Epithelial cell of proximal tubule (primary cell): Measurements from ENCODE around the gene PHF20. TPM values are rescaled to one million over a fixed set of nuclear protein-coding genes. Genes with fewer than 3 reads are reported as not detected.
"Not testable (repeated sequence)": the region's sequence is repeated elsewhere in the genome, so short reads cannot be mapped to it uniquely, and the experiment has no call there.

Source experiments
- DNase-seq: peaks from one replicate; pipeline ENCODE4 v3.0.0-alpha.2; 2011; ENCODE audit warnings: low read depth
- H3K4me3 ChIP-seq: 2 replicates; pipeline ENCODE4 v1.5.1; 2011; ENCODE audit warnings: low read depth, mild to moderate bottlenecking, low read length
- total RNA-seq: library from RNA; depleted of rRNA; stranded (reverse); fragments of >200 nt; gene quantifications from 2 replicates; pipeline ENCODE4 v1.2.3, GENCODE V29; 2015
- TF ChIP-seq, protein P1 (sequence below): conservative IDR thresholded peaks from 2 replicates; pipeline ENCODE4 v1.5.1; 2012; ENCODE audit warnings: low read depth, mild to moderate bottlenecking, low read length

Gene PHF20
- total RNA-seq, 1 donor from 2014 or later = 19.0 TPM

DNA sequence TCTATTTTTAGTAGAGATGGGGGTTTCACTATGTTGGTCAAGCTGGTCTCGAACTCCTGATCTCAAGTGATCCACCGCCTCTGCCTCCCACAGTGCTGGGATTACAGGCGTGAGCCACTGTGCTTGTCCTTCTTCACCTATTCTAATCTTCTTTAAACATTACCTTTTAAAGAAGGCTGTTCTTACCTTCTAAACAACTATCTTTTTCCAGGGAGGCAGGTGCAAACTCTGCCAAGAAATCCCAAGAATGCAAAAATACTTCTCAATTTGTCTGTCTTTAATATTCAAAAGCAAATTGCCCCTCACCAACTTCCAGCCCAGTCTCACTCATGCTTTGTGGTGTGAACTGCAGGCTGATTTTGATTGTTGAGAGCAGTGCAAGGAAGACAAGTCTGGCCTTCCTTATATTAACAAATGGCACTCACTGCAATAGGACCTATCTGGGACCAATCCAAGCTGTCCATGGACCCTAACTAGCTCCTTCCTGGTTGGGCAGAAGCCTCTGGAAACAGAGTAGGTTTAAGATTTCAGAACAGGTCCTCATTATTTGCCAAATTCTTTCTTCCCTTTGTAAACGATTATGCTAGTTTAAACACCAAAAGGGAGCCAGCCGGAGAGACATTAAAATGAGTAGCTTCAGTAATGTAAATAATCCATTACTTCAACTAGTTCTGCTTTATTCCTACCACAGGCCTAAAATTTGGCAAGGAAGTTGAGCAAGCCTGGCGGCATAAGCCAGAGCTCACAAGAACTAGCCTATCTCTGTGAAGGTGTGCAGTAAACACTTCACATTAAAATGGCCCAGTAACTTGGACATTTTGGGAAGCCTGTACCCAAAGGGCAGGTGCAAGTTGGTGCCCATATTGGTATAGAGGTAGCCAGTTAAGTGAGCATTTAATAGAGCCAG is 180.9 kb downstream of the PHF20 start:
- peak overlapping the region; percentile 70 for H3K4me3 ChIP-seq
- no peak for DNase-seq
- TF ChIP-seq, protein P1, sequence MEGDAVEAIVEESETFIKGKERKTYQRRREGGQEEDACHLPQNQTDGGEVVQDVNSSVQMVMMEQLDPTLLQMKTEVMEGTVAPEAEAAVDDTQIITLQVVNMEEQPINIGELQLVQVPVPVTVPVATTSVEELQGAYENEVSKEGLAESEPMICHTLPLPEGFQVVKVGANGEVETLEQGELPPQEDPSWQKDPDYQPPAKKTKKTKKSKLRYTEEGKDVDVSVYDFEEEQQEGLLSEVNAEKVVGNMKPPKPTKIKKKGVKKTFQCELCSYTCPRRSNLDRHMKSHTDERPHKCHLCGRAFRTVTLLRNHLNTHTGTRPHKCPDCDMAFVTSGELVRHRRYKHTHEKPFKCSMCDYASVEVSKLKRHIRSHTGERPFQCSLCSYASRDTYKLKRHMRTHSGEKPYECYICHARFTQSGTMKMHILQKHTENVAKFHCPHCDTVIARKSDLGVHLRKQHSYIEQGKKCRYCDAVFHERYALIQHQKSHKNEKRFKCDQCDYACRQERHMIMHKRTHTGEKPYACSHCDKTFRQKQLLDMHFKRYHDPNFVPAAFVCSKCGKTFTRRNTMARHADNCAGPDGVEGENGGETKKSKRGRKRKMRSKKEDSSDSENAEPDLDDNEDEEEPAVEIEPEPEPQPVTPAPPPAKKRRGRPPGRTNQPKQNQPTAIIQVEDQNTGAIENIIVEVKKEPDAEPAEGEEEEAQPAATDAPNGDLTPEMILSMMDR = no peak

DNA sequence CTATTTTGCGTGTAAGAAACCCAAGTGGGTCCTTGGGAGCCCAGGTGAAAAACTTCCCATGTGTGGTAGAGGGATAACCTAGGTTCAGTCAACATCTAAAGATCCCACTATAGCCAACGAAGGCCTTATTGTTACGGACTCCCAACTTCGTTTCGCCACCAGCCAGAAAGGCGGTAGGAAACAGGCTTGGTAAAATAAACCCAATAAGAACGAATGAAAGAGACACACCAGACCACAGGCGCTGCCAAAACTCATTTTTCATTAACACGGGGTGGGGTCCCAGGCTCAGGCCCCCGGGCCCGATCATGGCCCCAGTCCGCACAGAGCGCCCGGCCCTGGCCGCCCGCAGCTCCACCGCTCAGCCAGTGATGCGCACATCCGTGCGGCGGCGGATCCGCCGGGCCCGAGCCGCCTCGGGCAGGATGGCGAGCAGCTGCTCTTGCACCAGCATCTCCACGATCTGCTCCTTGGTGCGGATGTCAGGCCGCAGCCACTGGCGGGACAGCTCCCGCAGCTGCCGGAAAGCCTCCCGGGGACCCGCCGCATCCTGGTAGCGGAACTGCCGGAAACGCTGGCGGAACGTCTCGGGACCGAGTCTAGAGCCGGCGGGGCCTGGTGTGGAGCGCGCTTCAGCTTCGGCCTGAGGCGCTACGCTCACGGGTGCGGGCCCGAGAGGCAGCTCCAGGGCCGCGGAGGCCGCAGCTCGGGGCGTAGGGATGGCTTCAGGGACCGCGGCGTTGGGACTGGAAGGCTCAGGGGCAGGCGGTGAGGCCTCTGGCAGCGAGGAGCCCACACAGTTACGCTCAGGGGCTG is 181.8 kb downstream of the PHF20 start:
- peak overlapping the region; percentile 70 for H3K4me3 ChIP-seq
- DNase-seq = no peak
- TF ChIP-seq, protein P1 = no peak

DNA sequence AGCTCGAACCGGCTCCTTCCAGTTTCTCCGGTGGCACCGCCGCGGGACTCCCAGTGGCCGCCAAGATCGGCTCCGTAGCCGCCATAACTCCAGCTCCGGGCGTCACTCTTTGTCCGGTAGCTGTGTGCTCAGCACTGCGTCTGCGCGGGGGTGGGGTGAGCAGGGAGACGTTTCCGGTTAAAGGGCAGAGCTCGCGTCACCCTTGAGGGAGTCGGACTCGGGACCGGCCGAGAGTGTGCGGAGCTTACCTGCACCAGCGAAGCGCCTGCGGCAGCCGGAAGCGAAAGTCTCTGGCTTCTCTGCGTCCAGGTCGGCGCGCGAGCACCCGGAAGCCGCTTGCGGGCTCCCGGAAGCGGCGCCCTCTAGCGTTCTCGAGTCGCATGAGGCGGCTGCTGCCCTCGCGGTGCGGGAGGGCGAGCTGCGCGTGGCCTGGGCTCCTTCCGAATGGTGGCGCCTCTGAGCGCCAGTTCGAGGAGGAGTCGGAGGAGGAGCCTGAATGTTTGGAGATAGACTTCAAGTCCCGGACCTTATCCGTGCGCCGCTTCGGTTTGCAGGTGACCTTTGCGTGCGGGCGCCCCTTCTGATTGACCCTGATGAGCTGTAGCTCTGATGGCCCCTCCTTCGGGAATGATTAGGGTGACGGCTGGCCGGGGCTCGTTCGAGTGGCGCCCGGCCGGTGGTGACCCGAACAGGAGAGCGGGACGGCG is 182.5 kb downstream of the PHF20 start, which contains the start of gene SCAND1:
TSS of gene SCAND1 (minus strand) at position 303 of the 707 bp plus-strand sequence. CDS start at position 85, 218 bp downstream.
- peak within 1 kb of the TSS; percentile 70 for H3K4me3 ChIP-seq
- TF ChIP-seq, protein P1 = peak; percentile 95
- DNase-seq = peak; percentile 75

DNA sequence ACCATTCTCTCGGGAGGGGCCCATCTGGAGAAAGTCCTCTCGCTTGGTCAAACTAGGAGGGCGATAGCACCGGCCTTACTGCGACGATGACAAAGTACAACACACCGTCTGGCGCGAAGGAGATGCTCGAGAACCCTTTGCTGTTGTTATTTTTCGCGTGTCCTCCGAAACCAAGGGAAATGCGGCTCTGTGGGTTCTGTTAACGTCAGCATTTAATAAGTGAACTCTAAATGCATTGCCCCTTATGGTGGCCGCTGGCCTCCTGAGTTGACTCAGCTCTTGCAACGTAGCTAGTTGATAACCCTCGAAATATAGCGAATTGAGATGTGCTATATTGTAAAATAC is 183.1 kb downstream of the PHF20 start:
- DNase-seq = no peak
- peak overlapping the region; percentile 70 for H3K4me3 ChIP-seq
- TF ChIP-seq, protein P1 = no peak

DNA sequence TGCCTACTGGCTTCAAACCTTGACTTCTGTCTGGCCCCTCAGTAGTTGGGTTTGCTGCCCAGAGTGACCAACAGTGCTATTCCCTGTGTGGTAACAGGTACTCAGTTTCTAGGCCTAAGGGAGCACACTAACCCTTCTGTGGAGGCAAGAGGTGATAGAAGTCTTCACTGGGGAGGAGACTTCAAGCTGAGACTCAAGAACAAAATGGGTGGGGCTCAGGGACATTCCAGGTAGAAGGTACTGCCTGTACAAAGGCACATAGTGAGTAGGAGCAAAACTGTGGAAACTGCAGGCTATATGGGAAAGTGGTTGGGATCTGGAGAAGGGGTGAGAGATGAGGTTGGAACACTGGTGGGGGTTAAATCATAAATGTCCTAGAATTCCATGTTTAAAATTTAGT is 184.8 kb downstream of the PHF20 start:
- no peak overlapping the region for H3K4me3 ChIP-seq
- TF ChIP-seq, protein P1 = no peak
- DNase-seq = no peak

DNA sequence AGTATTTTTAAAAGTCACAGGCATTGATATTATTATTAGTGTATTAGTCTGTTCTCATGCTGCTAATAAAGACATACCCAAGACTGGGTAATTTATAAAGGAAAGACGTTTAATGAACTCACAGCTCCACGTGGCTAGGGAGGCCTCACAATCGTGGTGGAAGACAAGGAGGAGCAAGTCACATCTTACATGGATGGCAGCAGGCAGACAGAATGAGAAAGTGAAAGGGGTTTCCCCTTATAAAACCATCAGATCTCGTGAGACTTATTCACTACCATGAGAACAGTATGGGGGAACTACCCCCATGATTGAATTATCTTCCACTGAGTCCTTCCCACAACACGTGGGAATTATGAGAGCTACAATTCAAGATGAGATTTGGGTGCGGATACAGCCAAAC is 187.5 kb downstream of the PHF20 start:
- DNase-seq, H3K4me3 ChIP-seq: not testable (repeated sequence)

DNA sequence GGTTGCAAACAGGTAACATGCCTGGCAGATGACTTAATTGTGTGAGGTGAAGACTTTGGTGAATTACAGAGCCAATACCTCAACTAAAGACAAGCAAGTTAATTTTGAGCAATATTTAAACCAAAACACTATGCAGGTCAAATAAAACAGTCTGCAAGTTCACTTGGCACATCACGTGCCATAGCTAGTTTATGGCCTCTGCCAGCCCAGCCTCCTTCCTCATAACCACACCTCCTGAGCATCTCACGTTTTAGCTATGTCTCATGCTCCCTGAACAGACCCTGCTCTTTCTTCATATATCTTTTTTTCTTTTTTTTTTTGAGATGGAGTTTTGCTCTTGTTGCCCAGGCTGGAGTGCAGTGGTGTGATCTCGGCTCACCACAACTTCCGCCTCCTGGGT is 192.1 kb downstream of the PHF20 start:
- no peak overlapping the region for H3K4me3 ChIP-seq
- no peak for DNase-seq
- TF ChIP-seq, protein P1 = no peak
